Fibroblast of lung (primary cell): ENCODE measurements around the gene TTC27. TPM values are rescaled to one million over a fixed set of nuclear protein-coding genes. Genes with fewer than 3 reads are reported as not detected.

Source experiments
- DNase-seq, 2 donors: peaks; one replicate each; pipeline versions ENCODE4 v3.0.0 to v3.0.0-alpha.2; 2010; ENCODE audit warnings: low read depth in 2 of 2
- H2AFZ ChIP-seq: 2 replicates; pipeline ENCODE4 v1.5.1; 2012; ENCODE audit warnings: low read length, control low read depth, inconsistent platforms
- H3K27ac ChIP-seq: 2 replicates; pipeline ENCODE4 v1.5.1; 2011; ENCODE audit warnings: low read length, control low read depth; ENCODE audit not compliant: insufficient read depth
- H3K27me3 ChIP-seq: 2 replicates; pipeline ENCODE4 v1.5.1; 2011; ENCODE audit warnings: mild to moderate bottlenecking, low read length; ENCODE audit not compliant: control insufficient read depth, insufficient read depth
- H3K36me3 ChIP-seq: 2 replicates; pipeline ENCODE4 v1.5.1; 2011; ENCODE audit warnings: low read length; ENCODE audit not compliant: control insufficient read depth, insufficient read depth
- H3K4me1 ChIP-seq: 2 replicates; pipeline ENCODE4 v1.5.1; 2011; ENCODE audit warnings: low read length; ENCODE audit not compliant: control insufficient read depth, insufficient read depth; ENCODE audit errors: extremely low read depth
- H3K4me2 ChIP-seq: 2 replicates; pipeline ENCODE4 v1.5.1; 2011; ENCODE audit warnings: low read length, control low read depth; ENCODE audit not compliant: insufficient read depth; ENCODE audit errors: extremely low read depth
- H3K4me3 ChIP-seq, 4 experiments: fragments of 200-600 bp in 1 of 4; sonication (generic) in 1 of 4; replicated peaks in 1 of 4; 2 replicates each; pipeline ENCODE4 v1.5.1; 2011 to 2016; ENCODE audit warnings: low read length in 4 of 4, low read depth in 3 of 4, mild to moderate bottlenecking in 3 of 4, control low read depth in 2 of 4, inconsistent platforms in 1 of 4, mixed read lengths in 1 of 4; ENCODE audit not compliant: insufficient read depth in 1 of 4; ENCODE audit errors: control extremely low read depth in 1 of 4
- H3K79me2 ChIP-seq: 2 replicates; pipeline ENCODE4 v1.5.1; 2012; ENCODE audit warnings: mild to moderate bottlenecking, low read length, inconsistent platforms; ENCODE audit not compliant: control insufficient read depth, insufficient read depth
- H3K9ac ChIP-seq: 2 replicates; pipeline ENCODE4 v1.5.1; 2011; ENCODE audit warnings: mild to moderate bottlenecking, low read length, control low read depth; ENCODE audit not compliant: insufficient read depth
- H3K9me3 ChIP-seq: 2 replicates; pipeline ENCODE4 v1.5.1; 2012; ENCODE audit warnings: low read depth, low read length; ENCODE audit not compliant: control insufficient read depth, insufficient read depth
- H4K20me1 ChIP-seq: 2 replicates; pipeline ENCODE4 v1.5.1; 2011; ENCODE audit warnings: low read length; ENCODE audit not compliant: control insufficient read depth, insufficient read depth; ENCODE audit errors: extremely low read depth
- CTCF ChIP-seq, 2 donors: IDR thresholded peaks in 1 of 2; conservative IDR thresholded peaks in 1 of 2; 1 replicate in 1 of 2; 2 replicates in 1 of 2; pipeline ENCODE4 v1.5.1; 2011 to 2012; ENCODE audit warnings: low read length in 2 of 2, control low read depth in 1 of 2, inconsistent platforms in 1 of 2, low read depth in 1 of 2, mild to moderate bottlenecking in 1 of 2
- EZH2 ChIP-seq: IDR thresholded peaks from 2 replicates; pipeline ENCODE4 v1.5.1; 2012; ENCODE audit warnings: low read length, control low read depth, mild to moderate bottlenecking; ENCODE audit errors: missing control alignments
- polyA plus RNA-seq, 2 donors: library from polyadenylated mRNA; depleted of rRNA in 1 of 2; stranded (reverse) in 1 of 2; unstranded in 1 of 2; fragments of >200 nt; gene quantifications; 2 replicates each; pipeline ENCODE4 v1.2.1, GENCODE V29; 2011 to 2012; ENCODE audit warnings: missing spikeins in 1 of 2
- total RNA-seq: library from RNA; depleted of rRNA; stranded (reverse); fragments of >200 nt; gene quantifications from 2 replicates; pipeline ENCODE4 v1.2.1, GENCODE V29; 2014

The TTC27 gene
- total and polyA plus RNA-seq, 2 donors (not counting 1 experiment from before 2014, with no cell fraction given), result 15.7 to 19.3 TPM

- no peaks in the 10 kb centered on the region for H3K36me3 ChIP-seq
- no peak overlapping the region for H3K4me3 ChIP-seq
- H3K4me2 ChIP-seq, result no peak overlapping the region
- H2AFZ ChIP-seq, result no peak overlapping the region
- H3K79me2 ChIP-seq, result no peaks in the 10 kb centered on the region
- H4K20me1 ChIP-seq, result no peaks in the 10 kb centered on the region
- no peaks in the 10 kb centered on the region for H3K9me3 ChIP-seq
- H3K27ac ChIP-seq, result no peak overlapping the region
- no peaks in the 10 kb centered on the region for H3K27me3 ChIP-seq
- H3K4me1 ChIP-seq, result no peaks in the 10 kb centered on the region
- no peak for DNase-seq
- TF ChIP-seq EZH2 (no peak), CTCF (conservative IDR thresholded peaks at IDR 0.05 in 1 of 2, IDR thresholded peaks at IDR 0.05 in 1 of 2; ENCODE audit: low read depth in 1 of 2, low read length in 2 of 2) (no peak)
- no peak overlapping the region for H3K9ac ChIP-seq
These were observed 183.8 kb downstream of the TTC27 start for GRCh38 chr2:32811696-32812095.

- Histone ChIP-seq H3K9me3 (no peaks in the 10 kb centered on the region), H3K4me3 (no peak overlapping the region), H4K20me1 (no peaks in the 10 kb centered on the region), H3K9ac (no peak overlapping the region), H2AFZ (no peak overlapping the region), H3K79me2 (no peaks in the 10 kb centered on the region), H3K27ac (no peak overlapping the region), H3K4me1 (no peaks in the 10 kb centered on the region), H3K4me2 (no peak overlapping the region), H3K36me3 (no peaks in the 10 kb centered on the region), H3K27me3 (no peaks in the 10 kb centered on the region)
- TF ChIP-seq EZH2 (no peak), CTCF (conservative IDR thresholded peaks at IDR 0.05 in 1 of 2, IDR thresholded peaks at IDR 0.05 in 1 of 2; ENCODE audit: low read depth in 1 of 2, low read length in 2 of 2) (no peak)
- DNase-seq, result no peak
These were observed 184.5 kb downstream of the TTC27 start for GRCh38 chr2:32812316-32812715.

GRCh38 chr2:32820088-32820487 lies 192.2 kb downstream of the TTC27 start:
- no peaks in the 10 kb centered on the region for H3K79me2 ChIP-seq
- no peak for TF ChIP-seq EZH2
- no peak for TF ChIP-seq CTCF (conservative IDR thresholded peaks at IDR 0.05 in 1 of 2, IDR thresholded peaks at IDR 0.05 in 1 of 2; ENCODE audit: low read depth in 1 of 2, low read length in 2 of 2)
- no peak for DNase-seq
- no peaks in the 10 kb centered on the region for H3K9me3 ChIP-seq
- H3K4me2 ChIP-seq, result no peak overlapping the region
- no peaks in the 10 kb centered on the region for H3K27me3 ChIP-seq
- no peaks in the 10 kb centered on the region for H3K4me1 ChIP-seq
- H3K36me3 ChIP-seq, result no peaks in the 10 kb centered on the region
- no peak overlapping the region for H2AFZ ChIP-seq
- no peak overlapping the region for H3K9ac ChIP-seq
- H3K4me3 ChIP-seq, result no peak overlapping the region
- H3K27ac ChIP-seq, result no peak overlapping the region
- H4K20me1 ChIP-seq, result no peaks in the 10 kb centered on the region
